Measurements from ENCODE around the gene QPCT.

QPCT gene

GRCh38 chr2:37389395-37389794 is 45.0 kb downstream of the QPCT start:
- TF ChIP-seq, protein P1, sequence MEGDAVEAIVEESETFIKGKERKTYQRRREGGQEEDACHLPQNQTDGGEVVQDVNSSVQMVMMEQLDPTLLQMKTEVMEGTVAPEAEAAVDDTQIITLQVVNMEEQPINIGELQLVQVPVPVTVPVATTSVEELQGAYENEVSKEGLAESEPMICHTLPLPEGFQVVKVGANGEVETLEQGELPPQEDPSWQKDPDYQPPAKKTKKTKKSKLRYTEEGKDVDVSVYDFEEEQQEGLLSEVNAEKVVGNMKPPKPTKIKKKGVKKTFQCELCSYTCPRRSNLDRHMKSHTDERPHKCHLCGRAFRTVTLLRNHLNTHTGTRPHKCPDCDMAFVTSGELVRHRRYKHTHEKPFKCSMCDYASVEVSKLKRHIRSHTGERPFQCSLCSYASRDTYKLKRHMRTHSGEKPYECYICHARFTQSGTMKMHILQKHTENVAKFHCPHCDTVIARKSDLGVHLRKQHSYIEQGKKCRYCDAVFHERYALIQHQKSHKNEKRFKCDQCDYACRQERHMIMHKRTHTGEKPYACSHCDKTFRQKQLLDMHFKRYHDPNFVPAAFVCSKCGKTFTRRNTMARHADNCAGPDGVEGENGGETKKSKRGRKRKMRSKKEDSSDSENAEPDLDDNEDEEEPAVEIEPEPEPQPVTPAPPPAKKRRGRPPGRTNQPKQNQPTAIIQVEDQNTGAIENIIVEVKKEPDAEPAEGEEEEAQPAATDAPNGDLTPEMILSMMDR (conservative IDR thresholded peaks at IDR 0.05; ENCODE audit: low read depth, low read length) = no peak
- H3K4me3 ChIP-seq (ENCODE audit: low read length) = no peak overlapping the region
- no peak for DNase-seq (ENCODE audit: low read depth)

DNA sequence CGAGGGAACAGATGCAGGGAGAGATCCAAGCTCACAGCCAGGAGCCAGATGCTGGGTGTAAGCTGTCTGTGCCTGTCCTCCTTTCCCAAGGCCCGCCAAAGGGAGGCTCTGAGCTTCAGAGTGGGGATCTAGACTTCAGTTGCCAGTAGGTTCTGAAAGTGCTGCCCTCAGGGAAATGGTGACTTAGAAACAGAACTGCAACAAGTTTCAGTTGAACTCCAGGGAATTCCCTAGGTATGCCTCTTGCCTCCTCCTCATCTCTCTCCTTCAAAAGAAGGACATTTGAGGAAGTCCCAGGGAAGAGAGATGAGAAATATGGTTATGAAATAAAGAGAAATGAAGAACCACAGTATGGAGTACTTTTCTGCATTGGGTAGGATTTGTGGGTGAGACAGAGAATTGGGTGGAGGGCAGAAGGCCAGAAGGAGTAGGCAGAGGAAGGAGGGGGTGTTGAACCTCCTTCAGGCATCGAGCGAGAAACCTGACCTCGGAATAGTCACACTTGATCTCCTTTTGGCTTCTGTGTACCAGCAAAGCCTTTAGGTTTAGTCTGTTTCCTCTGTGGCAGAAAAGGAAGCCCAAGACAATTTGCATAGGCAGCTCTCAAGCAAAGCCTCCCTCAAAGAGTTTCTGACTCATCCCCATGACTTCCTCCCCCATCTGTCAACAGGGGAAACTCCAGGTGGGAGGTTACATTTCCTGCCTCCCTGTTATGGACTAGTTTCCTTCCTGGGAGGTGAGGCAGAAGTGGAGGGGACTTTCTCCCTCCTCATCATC is 45.7 kb downstream of the QPCT start:
- no peak overlapping the region for H3K4me3 ChIP-seq (ENCODE audit: low read length)
- no peak for DNase-seq (ENCODE audit: low read depth)
- TF ChIP-seq, protein P1 (conservative IDR thresholded peaks at IDR 0.05; ENCODE audit: low read depth, low read length) = no peak

DNA sequence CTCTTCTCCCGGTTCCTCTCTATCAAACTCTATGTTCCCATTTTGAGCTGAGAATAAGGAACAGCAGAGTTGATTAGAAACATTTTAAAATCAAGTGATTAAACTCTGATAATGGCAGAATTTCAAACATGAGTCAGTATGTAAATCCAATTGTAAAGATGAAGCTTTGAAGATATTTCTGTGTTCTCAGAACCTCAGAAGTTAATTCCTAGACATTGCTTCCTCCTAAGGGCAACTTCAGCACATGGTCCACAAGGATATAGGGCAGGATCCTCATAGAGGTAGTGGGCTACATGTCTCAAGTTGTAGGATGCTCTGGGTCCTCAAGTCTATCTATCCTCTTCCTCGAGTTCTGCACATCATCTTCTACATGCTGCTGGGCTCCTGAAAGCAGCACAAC is 46.3 kb downstream of the QPCT start:
- no peak overlapping the region for H3K4me3 ChIP-seq (ENCODE audit: low read length)
- no peak for DNase-seq (ENCODE audit: low read depth)
- TF ChIP-seq, protein P1 (conservative IDR thresholded peaks at IDR 0.05; ENCODE audit: low read depth, low read length) = no peak

GRCh38 chr2:37391711-37392110 is 47.3 kb downstream of the QPCT start:
- no peak for DNase-seq (ENCODE audit: low read depth)
- TF ChIP-seq, protein P1 (conservative IDR thresholded peaks at IDR 0.05; ENCODE audit: low read depth, low read length) = no peak
- H3K4me3 ChIP-seq (ENCODE audit: low read length) = no peak overlapping the region

- no peak overlapping the region for H3K4me3 ChIP-seq (ENCODE audit: low read length)
- TF ChIP-seq, protein P1 (conservative IDR thresholded peaks at IDR 0.05; ENCODE audit: low read depth, low read length) = no peak
- DNase-seq (ENCODE audit: low read depth) = no peak
These were observed 48.0 kb downstream of the QPCT start for GRCh38 chr2:37392428-37392827.

GRCh38 chr2:37394263-37394662 is 49.8 kb downstream of the QPCT start:
- DNase-seq (ENCODE audit: low read depth) = no peak
- H3K4me3 ChIP-seq (ENCODE audit: low read length) = no peak overlapping the region
- TF ChIP-seq, protein P1 (conservative IDR thresholded peaks at IDR 0.05; ENCODE audit: low read depth, low read length) = no peak

Measured in retinal pigment epithelial cell (primary cell).